B cell (primary cell): ENCODE results near the gene TMEM140. TPM values are rescaled to one million over a fixed set of nuclear protein-coding genes. Genes with fewer than 3 reads are reported as not detected.

Experiments used
- ATAC-seq: fragments of 200-7000 bp; cut with Tn5 transposase; one replicate; pipeline ENCODE4 v1.10.0; 2021; ENCODE audit warnings: low read depth, mild to moderate bottlenecking, moderate number of reproducible peaks, moderate library complexity
- CTCF ChIA-PET: fragments of 350-600 bp; sonication (Branson Sonifier 250); formaldehyde crosslinking; loops from one replicate; lab custom pipeline; 2021; ENCODE audit warnings: antibody characterized with exemption, inconsistent platforms; lab: Charles Lee
- POLR2A ChIA-PET: fragments of 350-600 bp; sonication (Branson Sonifier 250); formaldehyde crosslinking; loops from one replicate; lab custom pipeline; 2021; ENCODE audit warnings: antibody characterized with exemption; lab: Charles Lee
- DNase-seq: peaks from one replicate; pipeline ENCODE4 v3.0.0; 2013
- H2AFZ ChIP-seq: 2 replicates; pipeline ENCODE4 v1.6.1; 2012; ENCODE audit warnings: mild to moderate bottlenecking, low read depth, low read length; ENCODE audit not compliant: insufficient read depth, poor library complexity, severe bottlenecking
- H3K27ac ChIP-seq, 2 donors: 1 replicate in 1 of 2; 2 replicates in 1 of 2; pipeline ENCODE4 v1.5.1; 2012 to 2013; ENCODE audit warnings: low read length in 2 of 2, mild to moderate bottlenecking in 2 of 2, moderate library complexity in 1 of 2
- H3K27me3 ChIP-seq, 4 experiments: fragments of 200-600 bp in 1 of 4; sonication (generic) in 1 of 4; replicated peaks in 1 of 4; 1 replicate in 2 of 4; 2 replicates in 2 of 4; pipeline versions ENCODE4 v1.6.1 to v1.7.0; 2013 to 2016; ENCODE audit warnings: low read length in 3 of 4, mild to moderate bottlenecking in 2 of 4, mixed read lengths in 1 of 4, moderate library complexity in 1 of 4; ENCODE audit not compliant: insufficient read depth in 4 of 4, control insufficient read depth in 3 of 4; ENCODE audit errors: control extremely low read depth in 1 of 4
- H3K36me3 ChIP-seq, 2 experiments: replicated peaks in 1 of 2; 1 replicate in 1 of 2; 2 replicates in 1 of 2; pipeline versions ENCODE4 v1.6.1 to v1.7.1; 2013; ENCODE audit warnings: low read length in 1 of 2; ENCODE audit not compliant: insufficient read depth in 2 of 2, control insufficient read depth in 1 of 2; ENCODE audit errors: control extremely low read depth in 1 of 2, extremely low read depth in 1 of 2
- H3K4me1 ChIP-seq, 2 donors: fragments of 200-600 bp in 1 of 2; sonication (generic) in 1 of 2; 1 replicate in 1 of 2; 2 replicates in 1 of 2; pipeline versions ENCODE4 v1.5.1 to v1.6.1; 2013 to 2017; ENCODE audit warnings: low read length in 2 of 2; ENCODE audit not compliant: control insufficient read depth in 2 of 2, insufficient read depth in 2 of 2
- H3K4me2 ChIP-seq: replicated peaks from 2 replicates; pipeline ENCODE3; 2012; ENCODE audit warnings: mild to moderate bottlenecking, low read depth, low read length; ENCODE audit not compliant: poor library complexity, severe bottlenecking
- H3K4me3 ChIP-seq, 5 experiments: fragments of 200-600 bp in 1 of 5; sonication (generic) in 1 of 5; 1 replicate in 3 of 5; 2 replicates in 2 of 5; pipeline versions ENCODE4 v1.5.1 to v1.7.0; 2011 to 2016; ENCODE audit warnings: low read length in 4 of 5, mild to moderate bottlenecking in 4 of 5, low read depth in 2 of 5, control low read depth in 1 of 5, moderate library complexity in 1 of 5; ENCODE audit not compliant: insufficient read depth in 1 of 5; ENCODE audit errors: control extremely low read depth in 1 of 5, extremely low read depth in 1 of 5
- H3K79me2 ChIP-seq: fragments of 200-600 bp; sonication (generic); one replicate; pipeline ENCODE4 v1.6.0; 2016; ENCODE audit warnings: low read length; ENCODE audit not compliant: control insufficient read depth, insufficient read depth
- H3K9ac ChIP-seq: fragments of 200-600 bp; sonication (generic); 2 replicates; pipeline ENCODE4 v1.6.1; 2017; ENCODE audit warnings: mild to moderate bottlenecking, low read length, moderate library complexity
- H3K9me3 ChIP-seq, 3 donors: one replicate each; pipeline versions ENCODE4 v1.6.1 to v1.7.1; 2013; ENCODE audit warnings: low read length in 2 of 3; ENCODE audit not compliant: control insufficient read depth in 2 of 3, insufficient read depth in 1 of 3; ENCODE audit errors: control extremely low read depth in 1 of 3
- H4K20me1 ChIP-seq: 2 replicates; pipeline ENCODE4 v1.6.0; 2012; ENCODE audit warnings: mild to moderate bottlenecking, low read length; ENCODE audit not compliant: insufficient read depth, control insufficient read depth, poor library complexity, severe bottlenecking
- H3K27ac Mint-ChIP-seq: one replicate; pipeline ENCODE4 v1.8.0; 2021; ENCODE audit warnings: mixed read lengths
- H3K27me3 Mint-ChIP-seq: one replicate; pipeline ENCODE4 v1.8.0; 2021; ENCODE audit warnings: mixed read lengths
- H3K4me1 Mint-ChIP-seq: one replicate; pipeline ENCODE4 v1.8.0; 2021; ENCODE audit warnings: mixed read lengths
- H3K4me3 Mint-ChIP-seq: one replicate; pipeline ENCODE4 v1.8.0; 2021; ENCODE audit warnings: mixed read lengths
- H3K9me3 Mint-ChIP-seq: one replicate; pipeline ENCODE4 v1.8.0; 2022; ENCODE audit warnings: mixed read lengths; ENCODE audit not compliant: insufficient read depth
- EZH2 ChIP-seq: IDR thresholded peaks from 2 replicates; pipeline ENCODE4 v1.6.1; 2012; ENCODE audit warnings: borderline replicate concordance, low read depth, mild to moderate bottlenecking, moderate library complexity, low read length; ENCODE audit not compliant: insufficient read depth, poor library complexity, severe bottlenecking
- WGBS: methylation state at CpG from one replicate; pipeline ENCODE4 v1.1.5; 2013; ENCODE audit warnings: missing lambda C conversion rate; ENCODE audit not compliant: insufficient coverage; 5-methylcytosine and 5-hydroxymethylcytosine counted together
- intact Hi-C: fragments of 100-400 bp; cut with micrococcal nuclease; formaldehyde crosslinking; loops from one replicate; pipeline ENCODE4 v1.10.0; 2022
- polyA plus RNA-seq: library from polyadenylated mRNA; depleted of rRNA; stranded (reverse); fragments of >200 nt; gene quantifications from 2 replicates; pipeline ENCODE4 v1.2.3, GENCODE V29; 2012
- total RNA-seq, 2 donors: library from RNA; stranded (reverse); fragments of 120-200 nt in 1 of 2; gene quantifications; 1 replicate in 1 of 2; 2 replicates in 1 of 2; pipeline versions ENCODE4 v1.2.3 to v1.2.4, GENCODE V29; 2013 to 2022
- TF ChIP-seq, protein P1 (sequence below): fragments of 200-600 bp; IDR thresholded peaks from one replicate; pipeline ENCODE4 v1.8.0; 2022; ENCODE audit warnings: antibody characterized with exemption, mild to moderate bottlenecking

TMEM140 gene
- total and polyA plus RNA-seq, 2 donors (not counting 1 experiment from before 2014, with no cell fraction given) = 3.8 to 79.1 TPM

DNA sequence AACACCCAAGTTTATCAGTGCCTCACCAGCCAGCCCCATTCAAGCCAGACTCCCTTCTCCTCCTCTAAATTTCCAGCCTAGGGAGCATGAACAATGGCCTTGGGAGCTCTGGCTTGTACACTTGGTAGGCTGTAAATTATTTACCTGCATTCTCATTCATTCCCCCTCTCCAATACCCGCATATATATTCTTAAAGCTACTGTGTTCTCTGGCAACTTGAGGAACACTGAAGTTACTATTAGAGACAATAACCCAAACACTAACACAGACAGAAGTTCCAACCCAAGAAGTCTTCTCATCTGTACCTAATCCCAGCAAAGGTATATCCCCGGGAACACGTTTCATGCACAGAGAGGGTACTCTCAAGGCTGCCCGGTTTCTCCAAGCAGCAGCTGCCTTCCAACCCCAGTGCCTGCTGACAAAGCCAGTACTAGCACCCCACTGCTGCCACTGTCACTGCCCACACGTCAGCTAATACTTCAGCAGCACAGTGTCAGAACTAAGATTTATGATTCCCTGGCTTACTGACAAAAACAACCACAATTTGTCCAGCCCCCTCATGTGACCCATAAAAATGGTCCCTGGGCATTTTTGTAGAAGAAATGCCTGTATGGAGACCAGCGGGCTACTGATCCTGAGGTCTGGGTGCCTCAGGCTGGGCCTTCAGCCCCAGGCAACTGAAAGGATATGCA, 60.4 kb downstream of the TMEM140 start:
- Histone ChIP-seq H3K27me3 (no peaks in the 10 kb centered on the region), H3K9ac (no peak overlapping the region), H3K36me3 (peaks cover 1 to 26% of the 10 kb centered on the region in 2 experiments), H3K9me3 (no peaks in the 10 kb centered on the region), H3K4me1 (peaks cover 34 to 35% of the 10 kb centered on the region in 2 donors), H2AFZ (no peak overlapping the region), H3K27ac (no peak overlapping the region), H3K79me2 (peaks cover 16% of the 10 kb centered on the region), H3K4me2 (no peak overlapping the region), H4K20me1 (no peaks in the 10 kb centered on the region), H3K4me3 (no peak overlapping the region)
- Mint-ChIP-seq H3K9me3 (no peaks in the 10 kb centered on the region), H3K4me1 (peaks cover 57% of the 10 kb centered on the region), H3K27ac (peak overlapping the region; percentile 7), H3K27me3 (no peaks in the 10 kb centered on the region), H3K4me3 (peak overlapping the region; percentile 32)
- CTCF ChIA-PET = interaction anchor here (1.1 to 1.5 kb wide), 3 partner anchors 37 to 221 kb away, joined by 3 to 6 read pairs (median 5); partner anchors contain the start of genes AGBL3 and CYREN
- DNase-seq = no peak
- no peak for ATAC-seq
- TF ChIP-seq, protein P1, sequence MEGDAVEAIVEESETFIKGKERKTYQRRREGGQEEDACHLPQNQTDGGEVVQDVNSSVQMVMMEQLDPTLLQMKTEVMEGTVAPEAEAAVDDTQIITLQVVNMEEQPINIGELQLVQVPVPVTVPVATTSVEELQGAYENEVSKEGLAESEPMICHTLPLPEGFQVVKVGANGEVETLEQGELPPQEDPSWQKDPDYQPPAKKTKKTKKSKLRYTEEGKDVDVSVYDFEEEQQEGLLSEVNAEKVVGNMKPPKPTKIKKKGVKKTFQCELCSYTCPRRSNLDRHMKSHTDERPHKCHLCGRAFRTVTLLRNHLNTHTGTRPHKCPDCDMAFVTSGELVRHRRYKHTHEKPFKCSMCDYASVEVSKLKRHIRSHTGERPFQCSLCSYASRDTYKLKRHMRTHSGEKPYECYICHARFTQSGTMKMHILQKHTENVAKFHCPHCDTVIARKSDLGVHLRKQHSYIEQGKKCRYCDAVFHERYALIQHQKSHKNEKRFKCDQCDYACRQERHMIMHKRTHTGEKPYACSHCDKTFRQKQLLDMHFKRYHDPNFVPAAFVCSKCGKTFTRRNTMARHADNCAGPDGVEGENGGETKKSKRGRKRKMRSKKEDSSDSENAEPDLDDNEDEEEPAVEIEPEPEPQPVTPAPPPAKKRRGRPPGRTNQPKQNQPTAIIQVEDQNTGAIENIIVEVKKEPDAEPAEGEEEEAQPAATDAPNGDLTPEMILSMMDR = no peak
- TF ChIP-seq EZH2 = no peak
- POLR2A ChIA-PET = no interaction called here
- WGBS = 80% methylated on average over 5 of the region's 6 CpGs
- intact Hi-C loops = no loop called here

DNA sequence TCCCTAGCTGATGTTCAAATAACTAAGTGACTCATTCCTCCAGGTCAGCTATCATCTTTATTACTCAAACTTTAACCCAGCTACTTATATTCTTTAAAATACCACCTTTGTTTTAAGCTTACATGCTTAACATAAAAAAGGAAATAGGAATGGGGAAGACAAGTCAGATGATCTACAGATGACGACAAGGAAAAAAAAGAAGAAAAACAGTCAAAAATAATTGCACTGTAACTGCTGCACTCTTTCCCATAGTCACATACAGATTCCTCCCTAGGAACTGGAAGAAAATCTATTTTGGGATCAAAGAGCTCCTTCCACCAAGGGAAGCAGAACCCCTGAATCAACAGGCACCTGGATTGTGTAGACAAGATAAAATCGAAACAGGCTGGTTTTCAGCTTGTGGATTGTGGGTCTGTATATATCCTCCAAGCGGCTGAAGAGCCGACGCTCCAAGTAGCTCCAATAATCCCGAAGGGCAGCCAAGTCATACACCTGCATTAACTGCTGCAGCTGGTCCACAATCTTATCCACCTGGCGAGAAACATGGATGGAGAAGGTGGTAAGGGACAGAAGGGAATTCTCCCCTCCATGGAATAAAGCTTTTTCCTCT, 61.5 kb downstream of the TMEM140 start:
- H3K27ac ChIP-seq = no peak overlapping the region
- TF ChIP-seq, protein P1 = no peak
- TF ChIP-seq EZH2 = no peak
- intact Hi-C loops = no loop called here
- ChIA-PET POLR2A (no interaction called here), CTCF (interaction anchor here (1.0 to 3.6 kb wide), 4 partner anchors 9 to 222 kb away, joined by 3 to 15 read pairs (median 5); partner anchors contain the start of genes AGBL3 and CYREN)
- H3K4me3 ChIP-seq = no peak overlapping the region
- no peak overlapping the region for H3K9ac ChIP-seq
- no peaks in the 10 kb centered on the region for H3K9me3 ChIP-seq
- no peaks in the 10 kb centered on the region for H3K27me3 Mint-ChIP-seq
- H3K79me2 ChIP-seq = peaks cover 16% of the 10 kb centered on the region
- peaks cover 34 to 35% of the 10 kb centered on the region in 2 donors for H3K4me1 ChIP-seq
- H3K27me3 ChIP-seq = no peaks in the 10 kb centered on the region
- peaks cover 55% of the 10 kb centered on the region for H3K4me1 Mint-ChIP-seq
- H3K4me2 ChIP-seq = peak overlapping the region; percentile 8
- H4K20me1 ChIP-seq = no peaks in the 10 kb centered on the region
- ATAC-seq (no peak), DNase-seq (no peak)
- peaks cover 0 to 16% of the 10 kb centered on the region in 2 experiments for H3K36me3 ChIP-seq
- peak overlapping the region; percentile 32 for H3K4me3 Mint-ChIP-seq
- no peaks in the 10 kb centered on the region for H3K9me3 Mint-ChIP-seq
- H2AFZ ChIP-seq = no peak overlapping the region
- no peak overlapping the region for H3K27ac Mint-ChIP-seq
- no CpG with 5 or more reads among the region's 7 CpGs for WGBS
